ENCODE results near the gene DDX20. TPM values are rescaled to one million over a fixed set of nuclear protein-coding genes. Genes with fewer than 3 reads are reported as not detected.

The DDX20 gene
- polyA plus RNA-seq, 1 of the 3 experiments (the other 2 are of a cell fraction), result 3.8 TPM

- Histone ChIP-seq H3K9me2 (no peaks in the 10 kb centered on the region), H3K4me2 (no peak overlapping the region), H3K27me3 (ENCODE audit: insufficient read depth) (no peaks in the 10 kb centered on the region; the same call in 1 of the 2 replicates), H2AFZ (ENCODE audit: low read depth) (no peak overlapping the region), H3K9me3 (no peaks in the 10 kb centered on the region), H3K4me3 (ENCODE audit: low read depth in 2 of 2, low read length in 1 of 2) (no peak overlapping the region), H4K20me1 (ENCODE audit: insufficient read depth) (no peaks in the 10 kb centered on the region), H3K27ac (ENCODE audit: low read depth in 2 of 2, low read length in 1 of 2) (no peak overlapping the region), H3K79me2 (ENCODE audit: insufficient read depth) (no peaks in the 10 kb centered on the region), H3K36me3 (replicated peaks in 1 of 2; ENCODE audit: control insufficient read depth in 1 of 2, insufficient read depth in 2 of 2, low read length in 1 of 2) (no peaks in the 10 kb centered on the region), H3K9ac (no peak overlapping the region), H3F3A (replicated peaks; ENCODE audit: insufficient read depth) (no peaks in the 10 kb centered on the region), H3K4me1 (ENCODE audit: control insufficient read depth in 1 of 2, insufficient read depth in 2 of 2, low read depth in 1 of 2, low read length in 1 of 2) (no peaks in the 10 kb centered on the region)
- ChIA-PET POLR2A (no interaction called here), CTCF (interaction anchor here (0.7 to 1.7 kb wide), 3 partner anchors 10 to 945 kb away, joined by 3 to 8 read pairs (median 3); no protein-coding TSS in a partner anchor)
- TF ChIP-seq NFIC (IDR thresholded peaks at IDR 0.05; ENCODE audit: borderline replicate concordance) (no peak), YY1 (IDR thresholded peaks at IDR 0.05; ENCODE audit: low read depth) (no peak), IRF3 (IDR thresholded peaks at IDR 0.05; ENCODE audit: low read depth, low read length) (no peak), FOSL2 (IDR thresholded peaks at IDR 0.05; ENCODE audit: borderline replicate concordance, low read depth) (no peak), MAX (IDR thresholded peaks at IDR 0.05; ENCODE audit: low read depth) (no peak), TEAD4 (IDR thresholded peaks at IDR 0.05; ENCODE audit: borderline replicate concordance, insufficient read depth) (no peak), GATA2 (CRISPR knock-in tag; IDR thresholded peaks at IDR 0.05) (no peak), NRF1 (IDR thresholded peaks at IDR 0.05; ENCODE audit: low read depth, low read length) (no peak), RCOR1 (IDR thresholded peaks at IDR 0.05; ENCODE audit: low read length) (no peak), ELF1 (IDR thresholded peaks at IDR 0.05) (no peak), RAD21 (IDR thresholded peaks at IDR 0.05; ENCODE audit: low read length) (no peak), MEF2A (IDR thresholded peaks at IDR 0.05; ENCODE audit: borderline replicate concordance, low read depth) (no peak), EZH2phosphoT487 (IDR thresholded peaks at IDR 0.05; ENCODE audit: borderline replicate concordance, low read depth) (no peak), MXI1 (IDR thresholded peaks at IDR 0.05; ENCODE audit: low read depth, low read length) (no peak), SIN3A (IDR thresholded peaks at IDR 0.05; ENCODE audit: borderline replicate concordance, low read depth, low read length) (no peak), JUND (IDR thresholded peaks at IDR 0.05) (no peak)
- no peak for DNase-seq
- WGBS (ENCODE audit: low lambda C conversion rate), result 42% methylated on average over 15 of the region's 16 CpGs
These were observed 58.0 kb downstream of the DDX20 start for GRCh38 chr1:111813440-111814304.

- no peaks in the 10 kb centered on the region for H3K9me2 ChIP-seq
- no peak overlapping the region for H3K27ac ChIP-seq (ENCODE audit: low read depth in 2 of 2, low read length in 1 of 2)
- ChIA-PET CTCF (interaction anchor here (1.7 kb wide), 1 partner anchor 9 kb away, joined by 8 read pairs; no protein-coding TSS in a partner anchor), POLR2A (no interaction called here)
- H4K20me1 ChIP-seq (ENCODE audit: insufficient read depth), result no peaks in the 10 kb centered on the region
- no peaks in the 10 kb centered on the region for H3K9me3 ChIP-seq
- H3K27me3 ChIP-seq (ENCODE audit: insufficient read depth), result no peaks in the 10 kb centered on the region; the same call in 1 of the 2 replicates
- H3K79me2 ChIP-seq (ENCODE audit: insufficient read depth), result no peaks in the 10 kb centered on the region
- H3F3A ChIP-seq (replicated peaks; ENCODE audit: insufficient read depth), result no peaks in the 10 kb centered on the region
- no peak overlapping the region for H3K9ac ChIP-seq
- WGBS (ENCODE audit: low lambda C conversion rate), result 73% methylated on average over 9 of the region's 9 CpGs
- no peak overlapping the region for H3K4me2 ChIP-seq
- DNase-seq, result no peak
- H3K4me1 ChIP-seq (ENCODE audit: control insufficient read depth in 1 of 2, insufficient read depth in 2 of 2, low read depth in 1 of 2, low read length in 1 of 2), result no peaks in the 10 kb centered on the region
- H3K36me3 ChIP-seq (replicated peaks in 1 of 2; ENCODE audit: control insufficient read depth in 1 of 2, insufficient read depth in 2 of 2, low read length in 1 of 2), result no peaks in the 10 kb centered on the region
- H3K4me3 ChIP-seq (ENCODE audit: low read depth in 2 of 2, low read length in 1 of 2), result no peak overlapping the region
- H2AFZ ChIP-seq (ENCODE audit: low read depth), result no peak overlapping the region
- no peak for TF ChIP-seq YY1 (IDR thresholded peaks at IDR 0.05; ENCODE audit: low read depth)
- no peak for TF ChIP-seq POLR2AphosphoS5 (IDR thresholded peaks at IDR 0.05; ENCODE audit: low read depth, low read length)
- no peak for TF ChIP-seq PBX3 (IDR thresholded peaks at IDR 0.05)
These were observed 58.6 kb downstream of the DDX20 start for GRCh38 chr1:111814305-111814628.

Measured in SK-N-SH (cell line).